GM19043 (cell line): ENCODE results near the gene JAZF1.

Source experiments
- ATAC-seq: cut with Tn5 transposase; IDR thresholded peaks from one replicate; pipeline ENCODE4 v1.9.1; 2021; ENCODE audit warnings: low read depth; ENCODE audit not compliant: unreplicated experiment

JAZF1 gene

GRCh38 chr7:28180364-28181147, at the start of gene JAZF1:
TSS of gene JAZF1 (minus strand) at chr7:28180795.
- ATAC-seq: no peak

GRCh38 chr7:28230261-28230660, 49.7 kb upstream of the JAZF1 start:
- ATAC-seq: no peak

- ATAC-seq: no peak
Observed at GRCh38 chr7:28228396-28228795, 47.8 kb upstream of the JAZF1 start.

GRCh38 chr7:28226003-28226402, 45.4 kb upstream of the JAZF1 start:
- no peak for ATAC-seq

- no peak for ATAC-seq
Observed at GRCh38 chr7:28225576-28225975, 45.0 kb upstream of the JAZF1 start.

GRCh38 chr7:28224675-28225074, 44.1 kb upstream of the JAZF1 start:
- no peak for ATAC-seq

- no peak for ATAC-seq
Observed at GRCh38 chr7:28224172-28224571, 43.6 kb upstream of the JAZF1 start.

GRCh38 chr7:28222636-28223035, 42.0 kb upstream of the JAZF1 start:
- ATAC-seq: no peak

- no peak for ATAC-seq
Observed at GRCh38 chr7:28219793-28220192, 39.2 kb upstream of the JAZF1 start.

GRCh38 chr7:28217143-28217542, 36.5 kb upstream of the JAZF1 start:
- no peak for ATAC-seq

GRCh38 chr7:28211006-28211405, 30.4 kb upstream of the JAZF1 start:
- ATAC-seq: no peak

GRCh38 chr7:28208506-28208905, 27.9 kb upstream of the JAZF1 start:
- no peak for ATAC-seq

GRCh38 chr7:28207486-28208158, 27.0 kb upstream of the JAZF1 start:
- peak; percentile 68 for ATAC-seq

GRCh38 chr7:28205506-28205905, 24.9 kb upstream of the JAZF1 start:
- no peak for ATAC-seq

GRCh38 chr7:28203508-28204240, 23.1 kb upstream of the JAZF1 start:
- ATAC-seq: no peak

GRCh38 chr7:28202222-28202621, 21.6 kb upstream of the JAZF1 start:
- ATAC-seq: no peak

- ATAC-seq: no peak
Observed at GRCh38 chr7:28201131-28201530, 20.5 kb upstream of the JAZF1 start.

- no peak for ATAC-seq
Observed at GRCh38 chr7:28200598-28200997, 20.0 kb upstream of the JAZF1 start.

- ATAC-seq: no peak
Observed at GRCh38 chr7:28199021-28199510, 18.5 kb upstream of the JAZF1 start.

- no peak for ATAC-seq
Observed at GRCh38 chr7:28195910-28196620, 15.5 kb upstream of the JAZF1 start.
